Peyer's patch (tissue), 4 donors: ENCODE data around the gene KRT39. TPM values are rescaled to one million over a fixed set of nuclear protein-coding genes. Genes with fewer than 3 reads are reported as not detected.

Experiments
- DNase-seq, 3 donors: peaks; one replicate each; pipeline ENCODE4 v3.0.0-alpha.2; 2017 to 2019
- H3K27ac ChIP-seq, 4 donors: fragments of 200-600 bp; sonication (generic); one replicate each; pipeline ENCODE4 v1.5.1; 2016 to 2019
- H3K27me3 ChIP-seq, 2 donors: fragments of 200-600 bp; sonication (generic); one replicate each; pipeline ENCODE4 v1.5.1; 2019
- H3K36me3 ChIP-seq, 3 donors: fragments of 200-600 bp; sonication (generic); one replicate each; pipeline ENCODE4 v1.5.1; 2016 to 2019
- H3K4me1 ChIP-seq, 4 donors: fragments of 200-600 bp; sonication (generic); one replicate each; pipeline ENCODE4 v1.5.1; 2016 to 2019
- H3K4me3 ChIP-seq, 4 donors: fragments of 200-600 bp; sonication (generic); 1 replicate in 3 of 4; 2 replicates in 1 of 4; pipeline ENCODE4 v1.5.1; 2016 to 2019; ENCODE audit warnings: mild to moderate bottlenecking in 1 of 4
- H3K9me3 ChIP-seq, 4 donors: fragments of 200-600 bp; sonication (generic); one replicate each; pipeline ENCODE4 v1.5.1; 2016 to 2019; ENCODE audit warnings: mild to moderate bottlenecking in 1 of 4
- POLR2A ChIP-seq, 2 donors: fragments of 450-650 bp; IDR thresholded peaks; one replicate each; pipeline ENCODE4 v1.5.1; 2017; ENCODE audit warnings: antibody characterized with exemption in 2 of 2, mild to moderate bottlenecking in 2 of 2, moderate library complexity in 2 of 2
- total RNA-seq, 4 donors: library from RNA; depleted of rRNA; stranded (reverse); fragments of >200 nt; gene quantifications; one replicate each; pipeline ENCODE4 v1.1.0, GENCODE V29; 2016
- TF ChIP-seq, protein P1 (sequence below), 6 experiments: fragments of 450-650 bp in 4 of 6; fragments of 200-600 bp in 2 of 6; sonication (generic) in 1 of 6; IDR thresholded peaks; one replicate each; pipeline ENCODE4 v1.5.1; 2017 to 2019; ENCODE audit warnings: antibody characterized with exemption in 6 of 6, mild to moderate bottlenecking in 3 of 6, moderate library complexity in 1 of 6

The KRT39 gene
- total RNA-seq, 4 donors from 2014 or later, result not detected

DNA sequence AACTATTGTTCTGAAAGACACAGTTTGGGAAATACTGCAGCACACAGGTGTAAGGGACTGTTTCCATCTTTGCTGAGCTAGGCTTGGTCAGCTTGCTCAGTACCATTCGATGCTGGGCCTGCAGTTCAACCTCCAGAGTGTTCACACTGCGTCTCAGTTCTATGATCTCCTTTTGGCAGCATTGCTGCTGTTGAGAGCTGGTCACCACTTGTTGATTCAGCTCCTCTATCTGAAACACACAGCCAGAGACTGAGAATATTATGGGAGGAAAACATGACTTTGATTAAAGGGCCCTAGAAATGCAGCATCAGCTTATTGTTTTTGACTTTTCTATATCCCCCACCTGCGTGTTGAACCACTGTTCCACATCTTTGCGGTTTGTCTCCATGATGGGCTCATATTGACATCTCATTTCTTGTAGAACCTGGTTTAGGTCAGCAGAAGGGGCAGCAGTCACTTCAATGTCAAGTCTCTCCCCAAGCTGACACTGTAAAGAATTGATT lies 4.6 kb downstream of the KRT39 start:
- no peaks in the 10 kb centered on the region for H3K27me3 ChIP-seq
- no peaks in the 10 kb centered on the region for H3K9me3 ChIP-seq
- no peaks in the 10 kb centered on the region for H3K36me3 ChIP-seq
- TF ChIP-seq, protein P1, sequence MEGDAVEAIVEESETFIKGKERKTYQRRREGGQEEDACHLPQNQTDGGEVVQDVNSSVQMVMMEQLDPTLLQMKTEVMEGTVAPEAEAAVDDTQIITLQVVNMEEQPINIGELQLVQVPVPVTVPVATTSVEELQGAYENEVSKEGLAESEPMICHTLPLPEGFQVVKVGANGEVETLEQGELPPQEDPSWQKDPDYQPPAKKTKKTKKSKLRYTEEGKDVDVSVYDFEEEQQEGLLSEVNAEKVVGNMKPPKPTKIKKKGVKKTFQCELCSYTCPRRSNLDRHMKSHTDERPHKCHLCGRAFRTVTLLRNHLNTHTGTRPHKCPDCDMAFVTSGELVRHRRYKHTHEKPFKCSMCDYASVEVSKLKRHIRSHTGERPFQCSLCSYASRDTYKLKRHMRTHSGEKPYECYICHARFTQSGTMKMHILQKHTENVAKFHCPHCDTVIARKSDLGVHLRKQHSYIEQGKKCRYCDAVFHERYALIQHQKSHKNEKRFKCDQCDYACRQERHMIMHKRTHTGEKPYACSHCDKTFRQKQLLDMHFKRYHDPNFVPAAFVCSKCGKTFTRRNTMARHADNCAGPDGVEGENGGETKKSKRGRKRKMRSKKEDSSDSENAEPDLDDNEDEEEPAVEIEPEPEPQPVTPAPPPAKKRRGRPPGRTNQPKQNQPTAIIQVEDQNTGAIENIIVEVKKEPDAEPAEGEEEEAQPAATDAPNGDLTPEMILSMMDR (IDR thresholded peaks at IDR 0.05), result no peak
- no peak for TF ChIP-seq POLR2A (IDR thresholded peaks at IDR 0.05)
- no peak overlapping the region for H3K27ac ChIP-seq
- H3K4me1 ChIP-seq, result no peaks in the 10 kb centered on the region
- no peak overlapping the region for H3K4me3 ChIP-seq
- DNase-seq, result no peak

DNA sequence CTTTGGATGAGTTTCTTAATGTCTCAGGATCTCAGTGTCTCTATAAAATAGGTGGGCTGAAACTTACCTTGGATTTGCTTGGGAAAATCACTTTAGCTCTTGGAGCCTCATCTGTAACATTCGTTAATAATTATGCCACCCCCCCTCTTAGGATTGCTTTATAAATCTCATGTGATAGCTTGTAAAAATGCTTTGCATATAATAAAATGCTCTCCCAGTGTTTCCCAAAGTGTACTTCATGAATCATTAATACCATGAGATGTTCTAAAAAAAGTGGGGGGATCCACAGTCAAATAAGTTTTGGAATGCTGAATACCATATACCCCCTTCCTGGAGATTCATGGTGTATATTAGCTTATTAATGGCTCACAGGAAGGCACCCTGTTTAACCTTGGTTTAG lies 5.2 kb downstream of the KRT39 start:
- DNase-seq, result no peak
- no peaks in the 10 kb centered on the region for H3K4me1 ChIP-seq
- no peaks in the 10 kb centered on the region for H3K36me3 ChIP-seq
- H3K4me3 ChIP-seq, result no peak overlapping the region
- H3K27ac ChIP-seq, result no peak overlapping the region
- H3K27me3 ChIP-seq, result no peaks in the 10 kb centered on the region
- TF ChIP-seq, protein P1 (IDR thresholded peaks at IDR 0.05), result no peak
- TF ChIP-seq POLR2A (IDR thresholded peaks at IDR 0.05), result no peak
- no peaks in the 10 kb centered on the region for H3K9me3 ChIP-seq

DNA sequence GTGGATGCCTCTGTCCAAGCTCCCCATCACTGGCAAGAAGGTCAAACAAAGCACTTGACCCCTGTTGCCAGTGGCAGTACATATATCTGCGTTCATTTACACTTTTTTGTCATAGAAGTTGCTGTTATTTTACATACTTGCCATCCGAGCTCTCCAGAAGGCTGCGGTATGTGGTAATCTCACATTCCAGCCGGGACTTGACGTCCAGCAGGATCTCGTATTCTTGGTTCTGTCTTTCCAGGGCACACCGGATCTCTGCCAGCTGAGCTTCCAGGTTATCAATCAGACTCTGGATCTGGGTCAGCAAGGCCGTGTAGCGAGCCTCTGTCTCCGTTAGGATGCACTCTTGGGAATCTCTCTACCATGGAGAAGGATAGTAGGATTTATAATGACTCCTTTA lies 6.6 kb downstream of the KRT39 start:
- no peak for DNase-seq
- Histone ChIP-seq H3K4me1 (no peaks in the 10 kb centered on the region), H3K9me3 (no peaks in the 10 kb centered on the region), H3K4me3 (no peak overlapping the region), H3K36me3 (no peaks in the 10 kb centered on the region), H3K27me3 (no peaks in the 10 kb centered on the region), H3K27ac (no peak overlapping the region)
- no peak for TF ChIP-seq POLR2A (IDR thresholded peaks at IDR 0.05)
- TF ChIP-seq, protein P1 (IDR thresholded peaks at IDR 0.05), result no peak

DNA sequence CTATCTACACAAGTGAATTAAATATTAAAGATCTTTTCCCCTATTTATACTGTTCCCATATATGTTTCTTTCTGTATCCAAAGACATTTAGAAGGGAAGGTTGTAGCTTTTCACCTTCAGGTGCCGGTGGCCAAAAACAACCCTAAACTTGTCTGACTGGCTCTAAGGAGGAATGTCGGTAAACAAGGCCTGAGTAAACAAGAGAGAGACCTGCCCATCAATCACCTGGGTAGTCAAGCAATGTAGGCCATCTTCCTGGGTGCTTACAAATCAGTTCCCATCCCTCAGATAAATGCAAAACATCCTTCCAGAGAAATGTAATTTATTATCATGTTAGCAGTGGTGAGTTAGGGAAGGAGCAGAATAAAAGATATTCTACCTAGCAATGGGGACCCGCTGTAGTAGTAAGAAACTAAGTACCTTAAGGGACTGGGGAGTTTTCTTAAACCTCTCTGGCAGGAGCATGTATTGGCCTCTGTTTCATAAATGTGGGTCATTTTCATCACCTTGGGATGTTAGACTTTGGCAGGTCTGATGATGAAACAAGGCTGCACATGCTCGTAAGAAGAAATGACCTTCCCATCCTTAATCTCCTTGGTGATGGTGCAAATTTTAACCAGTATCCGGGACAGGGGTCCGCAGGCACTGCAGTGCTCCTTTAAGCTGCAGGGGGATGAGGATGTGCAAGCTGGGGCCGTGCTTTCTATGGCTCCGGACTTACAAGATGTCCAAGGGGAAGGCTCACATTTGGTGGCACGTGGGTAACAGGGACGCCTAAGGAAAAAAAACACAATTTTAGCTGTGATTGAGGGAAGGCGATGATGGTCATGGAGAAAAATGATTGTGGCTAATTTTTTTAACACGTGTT lies 8.4 kb downstream of the KRT39 start:
- Histone ChIP-seq H3K4me1 (no peaks in the 10 kb centered on the region), H3K9me3 (no peaks in the 10 kb centered on the region), H3K4me3 (no peak overlapping the region), H3K36me3 (no peaks in the 10 kb centered on the region), H3K27me3 (no peaks in the 10 kb centered on the region), H3K27ac (no peak overlapping the region)
- TF ChIP-seq, protein P1 (IDR thresholded peaks at IDR 0.05), result no peak
- TF ChIP-seq POLR2A (IDR thresholded peaks at IDR 0.05), result no peak
- DNase-seq, result no peak

DNA sequence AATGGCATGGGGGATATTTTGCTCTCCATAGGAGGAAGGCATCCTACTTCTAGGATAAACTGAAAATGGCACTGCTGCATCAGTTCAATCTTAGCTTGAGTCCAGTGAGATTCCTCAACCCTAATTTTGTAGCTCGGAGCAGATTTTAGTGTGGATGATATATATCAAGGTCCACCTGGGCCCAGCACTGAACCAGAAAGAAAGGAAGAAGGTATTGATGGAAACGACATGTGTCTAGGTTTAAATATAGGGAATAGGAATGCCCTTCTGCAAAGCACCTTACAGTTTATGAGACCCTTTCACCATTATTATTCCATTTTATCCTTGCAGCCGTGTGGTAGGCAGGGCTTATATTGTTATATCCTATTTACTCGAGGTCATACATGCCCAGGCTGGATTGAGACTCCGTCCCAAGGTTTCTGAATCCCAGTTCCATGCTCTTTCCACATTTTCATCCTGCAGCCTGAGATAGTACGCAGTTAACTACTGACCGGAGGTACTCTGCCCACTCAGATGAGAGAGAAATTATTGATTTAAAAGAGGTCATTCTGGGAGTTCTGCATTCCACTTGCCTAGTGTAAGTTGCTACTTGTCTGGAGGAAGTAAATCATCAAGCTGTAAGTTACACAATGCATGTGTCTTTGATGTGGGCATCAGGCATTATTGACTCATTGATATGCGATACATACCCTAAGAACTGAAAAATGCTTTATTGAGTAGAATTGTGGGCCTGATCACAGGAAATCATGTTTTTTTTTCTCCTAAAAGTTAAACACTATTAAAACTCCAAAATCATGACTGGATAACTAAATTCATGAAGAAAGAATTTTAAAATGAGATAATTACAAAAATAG lies 10.1 kb downstream of the KRT39 start:
- DNase-seq, result no peak
- H3K27me3 ChIP-seq, result no peaks in the 10 kb centered on the region

More for the DNA sequence above, 10.1 kb downstream of the KRT39 start:
- no peak overlapping the region for H3K4me3 ChIP-seq
- H3K9me3 ChIP-seq, result no peaks in the 10 kb centered on the region
- no peak overlapping the region for H3K27ac ChIP-seq
- no peaks in the 10 kb centered on the region for H3K36me3 ChIP-seq
- TF ChIP-seq, protein P1 (IDR thresholded peaks at IDR 0.05), result no peak
- no peak for TF ChIP-seq POLR2A (IDR thresholded peaks at IDR 0.05)
- H3K4me1 ChIP-seq, result no peaks in the 10 kb centered on the region
